HG02981 (cell line): Measurements from ENCODE around the gene ARHGEF26.

Source experiments
- ATAC-seq: cut with Tn5 transposase; IDR thresholded peaks from one replicate; pipeline ENCODE4 v1.9.1; 2021; ENCODE audit warnings: mild to moderate bottlenecking, moderate library complexity; ENCODE audit not compliant: unreplicated experiment

ARHGEF26 gene

GRCh38 chr3:154247806-154248415 is 126.7 kb downstream of the ARHGEF26 start:
- ATAC-seq: no peak

- ATAC-seq: no peak
These were observed 129.1 kb downstream of the ARHGEF26 start for GRCh38 chr3:154250291-154250690.

- no peak for ATAC-seq
These were observed 130.4 kb downstream of the ARHGEF26 start for GRCh38 chr3:154251610-154252009.

- ATAC-seq: peak; percentile 96
These were observed 131.8 kb downstream of the ARHGEF26 start for GRCh38 chr3:154252759-154253638.

GRCh38 chr3:154254527-154254926 is 133.3 kb downstream of the ARHGEF26 start:
- ATAC-seq: no peak

GRCh38 chr3:154273381-154273780 is 152.2 kb downstream of the ARHGEF26 start:
- ATAC-seq: no peak

GRCh38 chr3:154274348-154274747 is 153.2 kb downstream of the ARHGEF26 start:
- ATAC-seq: no peak

GRCh38 chr3:154275292-154275691 is 154.1 kb downstream of the ARHGEF26 start:
- no peak for ATAC-seq

GRCh38 chr3:154275965-154276364 is 154.8 kb downstream of the ARHGEF26 start:
- no peak for ATAC-seq

- no peak for ATAC-seq
These were observed 159.0 kb downstream of the ARHGEF26 start for GRCh38 chr3:154280161-154280560.

GRCh38 chr3:154285221-154285620 is 164.0 kb downstream of the ARHGEF26 start:
- no peak for ATAC-seq

GRCh38 chr3:154290187-154290586 is 169.0 kb downstream of the ARHGEF26 start:
- ATAC-seq: no peak

- no peak for ATAC-seq
These were observed 172.8 kb downstream of the ARHGEF26 start for GRCh38 chr3:154294016-154294415.

- no peak for ATAC-seq
These were observed 180.4 kb downstream of the ARHGEF26 start for GRCh38 chr3:154301561-154301960.

GRCh38 chr3:154304116-154304786 is 183.1 kb downstream of the ARHGEF26 start:
- peak; percentile 74 for ATAC-seq

- peak; percentile 69 for ATAC-seq
These were observed 183.7 kb downstream of the ARHGEF26 start for GRCh38 chr3:154304936-154305335.

- no peak for ATAC-seq
These were observed 186.2 kb downstream of the ARHGEF26 start for GRCh38 chr3:154307363-154307762.
